NCI-H2081 treated with DMSO at 0.1 percent for 48 hours (cell line): ENCODE results near the gene RPS21.

Experiments
- DNase-seq: peaks from one replicate; lab custom pipeline; 2025; lab: John Stamatoyannopoulos, UW

Gene RPS21

GRCh38 chr20:62396367-62397239 is 9.7 kb downstream of the RPS21 start:
- no peak for DNase-seq

- DNase-seq, result no peak
Observed at GRCh38 chr20:62398120-62398821, 11.4 kb downstream of the RPS21 start.

DNA sequence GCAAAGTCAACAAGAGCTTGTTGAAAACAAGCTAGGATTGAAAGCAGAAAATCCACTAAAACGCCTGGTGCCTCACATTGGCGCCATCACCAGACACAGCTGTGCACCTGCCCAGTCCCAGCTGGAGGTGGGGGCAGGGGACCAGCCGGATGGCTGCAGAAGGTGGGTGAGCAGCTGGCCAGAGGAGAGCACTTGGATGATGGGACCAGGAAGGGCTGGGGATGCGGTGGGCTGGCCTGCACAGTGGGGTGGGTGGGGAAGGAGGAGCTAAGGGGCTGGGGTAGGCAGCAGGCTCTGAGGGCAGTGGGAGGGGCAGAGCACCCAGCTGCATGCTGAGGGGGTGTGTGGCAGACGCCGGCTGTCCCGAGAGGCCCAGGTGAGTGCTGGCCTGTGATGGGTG is 13.1 kb downstream of the RPS21 start:
- DNase-seq, result no peak

DNA sequence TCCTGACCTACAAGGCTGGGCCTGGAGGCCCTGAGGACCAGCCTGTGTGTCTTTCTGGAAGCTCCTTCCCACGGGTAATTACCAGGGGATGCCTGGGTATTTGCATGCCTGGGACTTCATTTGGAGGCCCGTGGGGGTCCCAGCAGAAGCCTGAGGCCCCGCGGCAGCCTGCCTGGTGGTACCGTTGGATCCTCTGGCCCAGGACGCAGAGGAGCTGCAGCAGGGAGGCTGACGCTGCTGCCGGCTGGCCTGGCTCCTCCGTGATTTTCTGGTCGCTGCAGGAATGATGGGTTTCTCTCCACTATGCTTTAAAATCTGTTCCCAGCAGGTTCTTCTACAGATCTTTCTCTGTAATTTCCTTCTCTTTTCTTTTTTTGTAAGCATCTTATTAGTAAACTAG is 13.6 kb downstream of the RPS21 start:
- DNase-seq, result no peak

DNA sequence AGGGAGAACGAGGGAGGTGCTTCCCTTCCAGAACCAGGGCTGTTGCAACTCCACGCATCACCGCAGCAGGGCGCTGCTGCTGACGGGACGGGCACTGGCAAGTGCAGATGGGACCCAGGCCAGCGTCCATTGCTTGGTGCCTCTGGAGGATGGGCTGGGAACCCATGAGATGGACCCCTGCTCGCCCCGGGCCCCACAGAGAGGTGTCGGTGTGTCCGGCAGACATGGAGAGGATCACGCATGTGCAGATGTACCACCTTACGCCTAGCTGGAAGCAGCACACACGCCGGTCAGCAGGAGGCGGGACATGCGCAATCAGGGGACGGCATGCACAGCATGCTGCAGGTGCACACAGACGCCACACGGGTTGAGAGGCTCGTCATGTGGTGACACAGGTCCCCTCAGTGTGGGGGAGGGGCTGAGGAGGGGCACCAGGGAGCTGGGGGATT is 14.5 kb downstream of the RPS21 start:
- no peak for DNase-seq

GRCh38 chr20:62402456-62403150 is 15.7 kb downstream of the RPS21 start:
- DNase-seq, result no peak

DNA sequence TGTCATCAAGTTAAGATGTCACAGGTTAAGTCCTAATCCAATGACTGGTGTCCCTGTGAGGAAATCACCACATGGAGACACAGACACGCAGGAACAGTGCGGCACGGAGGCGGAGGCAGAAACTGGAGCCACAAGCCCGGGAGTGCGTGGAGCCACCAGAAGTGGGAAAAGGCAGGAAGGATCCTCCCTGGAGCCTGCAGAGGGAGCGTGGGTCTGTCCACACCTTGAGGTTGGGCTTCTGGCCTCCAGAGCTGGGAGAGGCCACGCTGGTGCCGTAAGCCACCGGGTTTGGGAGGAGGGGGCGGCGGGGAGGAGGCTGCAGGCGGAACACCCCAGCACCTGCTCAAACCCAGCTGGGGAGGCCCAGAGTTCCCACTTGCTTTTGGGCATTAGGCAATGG is 16.4 kb downstream of the RPS21 start:
- no peak for DNase-seq

- DNase-seq, result no peak
Observed at GRCh38 chr20:62404112-62404665, 17.3 kb downstream of the RPS21 start.

- DNase-seq, result no peak
Observed at GRCh38 chr20:62404761-62405107, 17.8 kb downstream of the RPS21 start.

GRCh38 chr20:62405108-62405980 is 18.4 kb downstream of the RPS21 start:
- DNase-seq, result no peak

GRCh38 chr20:62405981-62406513 is 19.1 kb downstream of the RPS21 start:
- DNase-seq, result no peak

- DNase-seq, result no peak
Observed at GRCh38 chr20:62406635-62407176, 19.8 kb downstream of the RPS21 start.

DNA sequence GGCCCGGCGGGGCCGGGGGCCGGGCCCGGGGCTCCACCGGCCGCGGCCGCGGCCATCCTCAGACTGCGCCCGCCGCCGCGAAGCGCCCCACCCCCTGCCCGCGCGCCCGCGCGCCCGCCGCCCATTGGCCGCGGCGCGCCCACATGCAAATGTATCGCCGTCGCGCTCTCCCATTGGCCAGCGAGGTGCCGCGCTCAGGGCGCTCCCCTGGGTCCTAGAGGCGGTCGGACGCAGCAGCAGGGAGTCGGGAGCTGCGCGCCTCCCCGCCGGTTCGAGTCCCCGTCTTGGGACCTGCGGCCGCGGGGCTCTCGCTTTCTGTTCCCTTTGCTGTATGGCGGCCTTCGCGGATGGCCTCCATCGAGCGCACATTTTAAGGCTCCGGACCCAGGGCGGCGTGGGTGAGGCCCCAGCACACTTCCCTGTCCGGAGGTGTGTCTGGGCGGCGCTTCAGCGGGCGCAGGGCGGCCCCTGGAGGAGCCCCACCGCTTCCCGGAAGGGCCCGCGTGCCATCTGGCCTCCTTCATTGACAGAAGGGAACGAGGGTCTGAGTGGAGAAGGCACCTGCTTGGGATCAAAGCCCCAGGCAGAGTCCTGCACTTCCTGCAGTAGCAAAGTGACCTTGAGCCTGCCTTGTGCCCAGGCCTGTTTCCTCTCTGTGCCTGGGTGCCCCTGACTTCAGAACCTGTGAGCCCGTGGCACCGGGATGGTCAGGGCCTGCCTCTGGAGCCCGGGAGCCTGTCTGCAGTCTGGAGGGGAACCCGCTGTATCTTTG is 20.5 kb downstream of the RPS21 start, which contains the start of gene CABLES2:
Gene CABLES2, minus strand, starts transcription at position 65 of the 772 bp plus-strand sequence. Its CDS starts 9 bp downstream, at position 56.
- DNase-seq, result peak; percentile 29

GRCh38 chr20:62408055-62408454 is 21.2 kb downstream of the RPS21 start:
- no peak for DNase-seq

GRCh38 chr20:62408640-62409039 is 21.7 kb downstream of the RPS21 start:
- no peak for DNase-seq

GRCh38 chr20:62409086-62409853 is 22.4 kb downstream of the RPS21 start:
- DNase-seq, result no peak

DNA sequence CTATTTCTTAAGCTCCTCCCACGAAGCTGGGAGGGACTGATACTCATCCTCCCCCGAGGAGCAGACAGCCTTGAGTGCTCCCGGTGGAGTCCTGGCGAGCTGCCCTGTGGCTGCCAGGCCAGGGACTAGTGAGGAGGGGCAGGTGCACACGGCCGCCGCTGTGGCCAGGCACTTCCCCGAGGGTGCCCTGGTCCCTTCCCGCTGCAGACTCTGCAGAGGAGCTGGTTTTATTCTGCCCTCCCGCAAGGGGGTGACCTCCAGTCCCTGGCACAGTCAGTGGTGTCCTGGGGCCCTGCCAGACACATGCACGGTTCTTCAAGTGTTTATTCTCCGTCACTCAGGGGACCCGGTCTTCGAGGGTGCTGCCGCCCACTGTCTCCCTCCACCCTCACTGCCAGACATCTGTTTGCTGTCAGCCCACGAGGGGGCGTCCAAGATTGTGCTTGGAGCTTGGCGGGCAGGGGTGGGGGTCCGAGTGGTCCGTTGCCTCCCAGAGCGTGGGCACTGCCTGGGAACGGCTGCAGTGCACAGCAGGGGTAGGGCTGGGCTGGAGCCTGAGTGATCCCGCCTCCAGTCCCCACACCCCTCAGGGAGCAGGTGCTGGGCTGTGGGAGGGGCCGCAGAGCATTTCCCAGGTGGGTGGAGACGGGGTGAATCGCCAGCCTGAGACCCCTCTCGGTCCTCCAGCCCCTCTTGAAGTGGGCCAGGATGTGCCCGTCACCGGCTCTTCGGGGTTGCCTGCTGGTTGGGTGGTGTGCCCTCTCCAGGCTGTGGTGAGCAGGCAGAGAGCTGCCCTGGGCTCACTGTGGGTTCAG is 23.2 kb downstream of the RPS21 start:
- DNase-seq, result no peak

DNA sequence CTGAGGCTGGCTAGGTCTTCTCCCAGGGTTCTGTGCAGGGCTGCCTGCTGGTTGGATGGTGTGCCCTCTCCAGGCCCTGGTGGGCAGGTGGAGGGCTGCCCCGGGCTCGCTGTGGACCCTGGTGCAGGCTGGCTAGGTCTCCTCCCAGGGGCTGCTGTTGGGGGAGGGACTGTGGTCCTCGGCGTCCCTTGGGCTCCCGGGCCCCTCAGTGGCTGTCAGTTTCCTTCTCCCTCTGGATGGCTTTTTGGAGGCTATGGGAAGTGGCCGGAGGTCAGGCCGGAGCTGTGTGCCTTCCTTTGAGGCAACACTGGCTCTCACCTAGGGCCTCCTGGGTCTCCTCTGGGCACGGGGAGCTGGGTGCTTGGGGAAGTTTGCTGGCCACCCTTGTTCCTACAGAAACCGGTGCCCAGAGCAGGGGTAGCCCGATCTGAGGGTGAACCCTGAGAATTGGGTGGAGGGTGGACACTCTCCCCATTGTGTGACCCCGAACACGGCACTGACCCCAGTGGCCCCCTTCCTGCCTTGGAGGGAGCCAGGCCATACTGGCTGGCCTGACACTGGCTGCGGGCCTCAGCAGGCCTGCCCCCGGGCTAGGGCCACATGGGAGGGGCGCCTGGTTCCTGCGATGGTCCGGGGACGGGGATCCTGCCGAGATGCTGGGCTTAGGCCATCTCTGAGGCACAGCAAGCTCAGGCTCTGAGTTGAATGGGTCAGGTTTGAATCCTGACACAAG is 24.0 kb downstream of the RPS21 start:
- DNase-seq, result no peak
